HL-60/S4 treated with retinoic acid at 250 ng/mL for 4 days and 3 days (cell line): ENCODE results near the gene CBX1.
"Not testable (repeated sequence)": the region's sequence is repeated elsewhere in the genome, so short reads cannot be mapped to it uniquely, and the experiment has no call there.

Source experiments
- in situ Hi-C: fragments of 300-500 bp; cut with MboI; formaldehyde crosslinking; loops from 2 replicates; pipeline ENCODE4 v1.7.0; 2022; ENCODE audit warnings: low sequenced_read_pairs

The CBX1 gene

DNA sequence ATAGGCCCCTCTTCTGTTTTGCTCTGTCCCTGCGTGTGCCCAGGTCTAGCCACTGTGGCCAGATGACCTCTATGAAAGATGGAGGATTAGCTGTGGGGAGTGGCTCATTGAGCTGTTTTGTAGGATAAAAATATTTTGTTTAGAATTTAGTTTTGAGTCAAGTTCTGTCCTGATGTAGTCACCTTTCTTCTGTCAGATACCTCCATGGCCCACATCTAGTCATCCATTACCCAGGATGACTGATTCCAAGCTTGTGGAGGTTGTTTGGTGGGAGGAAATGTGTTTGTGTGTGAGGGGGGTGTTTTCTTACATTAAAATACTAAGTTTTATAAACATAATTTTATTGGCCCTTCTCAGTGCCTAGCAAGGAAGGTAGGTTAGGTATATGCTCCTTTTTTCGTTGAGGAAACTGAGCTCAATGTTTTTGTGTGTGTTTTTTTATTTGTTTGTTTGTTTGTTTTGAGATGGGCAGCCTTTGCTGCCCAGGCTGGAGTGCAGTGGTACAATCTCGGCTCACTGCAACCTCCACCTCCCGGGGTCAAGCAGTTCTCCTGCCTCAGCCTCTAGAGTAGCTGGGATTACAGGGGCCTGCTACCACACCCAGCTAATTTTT lies 22.6 kb upstream of the CBX1 start:
- in situ Hi-C loops = no loop called here

DNA sequence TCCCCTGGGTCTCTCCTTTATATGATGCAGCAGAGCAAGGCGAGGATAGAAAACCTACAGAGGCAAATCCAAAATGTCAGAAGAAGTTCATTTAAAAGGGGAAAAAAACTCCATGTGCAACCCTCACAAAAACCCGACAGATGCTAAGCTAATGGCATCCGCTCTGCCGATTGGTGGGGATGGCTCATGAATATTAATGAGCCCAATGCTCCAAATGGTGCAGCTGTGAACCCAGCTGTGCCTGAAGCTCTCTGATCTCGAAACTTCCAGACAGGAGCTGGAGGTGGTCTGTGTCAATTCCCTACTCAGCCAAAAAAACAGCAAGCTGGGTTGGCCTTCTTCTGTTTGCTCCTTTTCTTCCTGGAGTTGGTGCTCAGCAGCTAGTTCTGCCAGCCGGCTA lies 21.8 kb upstream of the CBX1 start:
- in situ Hi-C loops = no loop called here

- in situ Hi-C loops = no loop called here
These were observed 21.4 kb upstream of the CBX1 start for GRCh38 chr17:48122665-48123045.

DNA sequence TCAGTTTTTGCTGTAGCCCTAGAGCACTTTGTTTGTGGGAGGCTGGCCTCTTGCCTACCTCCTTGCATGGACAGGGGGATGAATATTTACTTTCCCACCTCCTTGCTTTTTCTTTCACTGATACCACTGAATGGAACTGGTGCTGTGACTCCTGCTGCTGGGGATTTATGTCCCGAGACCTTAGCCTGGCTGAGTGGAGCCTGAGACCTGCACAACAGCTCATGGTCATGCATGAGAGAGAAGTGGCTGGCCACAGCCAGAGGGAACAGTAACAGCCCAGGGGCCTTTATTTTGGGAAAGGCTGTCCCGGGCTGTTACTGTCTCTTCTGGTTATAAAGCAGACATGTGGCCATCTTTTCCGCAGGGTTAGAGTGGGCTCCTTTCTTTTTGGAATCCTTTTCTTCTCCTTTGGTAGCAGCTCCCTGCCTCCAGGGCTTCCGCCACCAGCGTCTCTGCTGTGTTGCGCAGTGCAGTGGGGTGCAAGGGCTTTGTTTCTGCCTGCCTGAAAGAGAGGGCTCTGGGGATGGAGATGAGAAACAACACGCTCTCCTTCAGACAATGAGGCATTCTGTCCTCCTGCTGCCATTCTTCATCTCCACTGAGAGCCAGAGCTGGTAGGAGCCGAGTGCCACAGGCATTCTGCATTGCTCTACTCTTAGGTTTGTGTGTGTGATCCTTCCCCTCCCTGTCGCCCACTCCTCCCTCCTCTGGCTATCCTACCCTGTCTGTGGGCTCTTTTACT lies 20.8 kb upstream of the CBX1 start:
- in situ Hi-C loops = no loop called here

- in situ Hi-C loops = no loop called here
These were observed 12.0 kb upstream of the CBX1 start for GRCh38 chr17:48113201-48113676.

GRCh38 chr17:48111937-48112241 lies 10.6 kb upstream of the CBX1 start:
- in situ Hi-C loops = no loop called here

- in situ Hi-C loops = no loop called here
These were observed 9.5 kb upstream of the CBX1 start for GRCh38 chr17:48110761-48111160.

DNA sequence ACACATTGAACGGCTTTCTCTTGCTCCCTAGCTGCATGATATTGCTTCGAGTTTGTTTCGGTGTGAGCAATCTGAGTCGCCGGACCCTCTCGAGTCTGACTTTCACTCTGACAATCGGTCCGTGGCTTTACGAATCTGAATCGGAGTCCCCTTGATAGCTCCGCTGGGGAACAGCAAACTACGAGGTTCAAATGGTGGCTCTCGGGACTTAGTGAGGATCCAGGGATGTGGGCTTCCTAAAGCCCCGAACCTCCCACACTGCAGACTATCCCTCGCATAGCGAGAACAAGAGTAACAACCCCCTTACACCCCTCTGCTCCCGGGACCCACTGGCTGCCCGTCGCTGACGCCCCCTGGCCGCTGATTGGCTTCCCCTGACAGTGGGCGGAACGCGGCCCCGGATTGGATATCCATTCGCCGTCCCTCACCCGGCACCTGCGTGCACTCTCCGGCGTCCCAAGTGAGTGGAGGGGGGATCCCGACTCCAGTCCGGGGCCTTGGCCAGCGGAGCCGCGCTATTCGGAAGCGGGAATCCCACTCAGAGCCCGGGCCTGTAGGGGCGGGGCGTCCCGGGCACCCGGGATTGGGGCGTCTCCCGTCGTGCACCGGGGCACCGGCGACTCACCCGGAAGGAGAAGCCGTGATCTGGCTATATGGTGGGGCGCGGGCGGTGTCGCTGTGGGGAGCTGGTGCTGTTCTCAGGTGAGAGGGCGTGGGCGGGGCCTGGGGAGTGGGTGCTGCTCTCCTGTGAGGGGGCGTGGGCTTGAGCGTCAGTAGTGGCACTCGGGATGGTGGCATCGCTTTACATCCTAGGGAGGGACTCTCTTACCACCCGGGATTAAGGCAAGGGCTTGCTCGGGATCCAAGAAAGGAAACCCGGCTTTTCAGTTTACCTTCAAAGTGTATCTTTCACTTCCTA lies 6.1 kb upstream of the CBX1 start, which contains the start of gene SNX11:
Gene SNX11 (plus strand): TSS at position 630 of the 919 bp plus-strand sequence. CDS start 4,278 bp downstream, outside the sequence.
- in situ Hi-C loops = no loop called here

DNA sequence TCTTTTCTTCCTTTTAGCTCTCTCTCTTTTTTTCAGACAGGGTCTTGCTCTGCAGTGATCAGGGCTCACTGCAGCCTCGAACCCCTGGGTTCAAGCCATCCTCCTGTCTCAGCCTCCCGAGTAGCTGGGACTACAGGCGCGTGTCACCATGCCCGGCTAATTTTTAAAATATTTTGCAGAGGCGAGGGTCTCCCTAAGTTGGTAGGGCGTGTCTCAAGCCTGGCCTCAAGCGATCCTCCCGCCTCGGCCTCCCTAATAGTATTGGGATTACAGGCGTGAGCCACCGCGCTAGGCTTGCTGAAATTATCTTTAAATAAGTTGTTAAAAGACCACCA lies 5.5 kb upstream of the CBX1 start:
- in situ Hi-C loops = no loop called here

- in situ Hi-C loops = no loop called here
These were observed 3.2 kb upstream of the CBX1 start for GRCh38 chr17:48104440-48104839.

DNA sequence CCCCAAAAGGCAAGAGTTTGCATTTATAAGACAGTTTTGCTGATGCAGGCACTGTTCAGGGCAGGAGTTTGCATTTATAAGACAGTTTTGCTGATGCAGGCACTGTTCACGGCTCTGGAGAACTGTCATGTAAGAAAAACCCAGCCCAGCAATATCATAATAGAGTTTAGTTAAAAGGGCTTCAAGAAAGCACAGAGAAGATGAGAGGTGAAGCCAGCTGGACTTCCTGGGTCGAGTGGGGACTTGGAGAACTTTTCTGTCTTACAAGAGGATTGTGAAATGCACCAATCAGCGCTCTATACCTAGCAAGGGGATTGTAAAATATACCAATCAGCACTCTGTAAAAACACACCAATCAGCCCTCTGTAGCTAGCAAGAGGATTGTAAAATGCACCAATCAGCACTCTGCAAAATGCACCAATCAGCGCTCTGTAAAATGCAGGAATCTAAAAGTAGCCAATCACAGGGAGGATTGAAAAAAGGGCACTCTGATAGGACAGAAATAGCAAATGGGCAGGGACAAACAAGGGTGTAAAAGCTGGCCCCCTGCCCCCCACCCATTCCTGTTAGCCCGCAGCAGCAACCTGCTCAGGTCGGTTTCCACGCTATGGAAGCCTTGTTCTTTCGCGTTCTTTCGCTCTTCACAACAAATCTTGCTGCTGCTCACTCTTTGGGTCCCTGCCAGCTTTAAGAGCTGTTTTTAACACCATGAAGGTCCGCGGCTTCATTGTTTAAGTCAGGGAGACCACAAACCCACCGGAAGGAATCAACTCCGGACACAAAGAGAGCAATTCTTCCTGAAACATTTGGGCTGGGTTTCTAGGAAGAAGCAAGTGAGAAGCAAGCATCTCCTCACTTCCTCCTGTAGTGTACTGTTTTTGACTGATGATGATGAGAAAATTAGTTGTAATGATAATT lies 1.8 kb upstream of the CBX1 start:
- in situ Hi-C loops = no loop called here

GRCh38 chr17:48102043-48102750 lies 919 bp upstream of the CBX1 start:
- in situ Hi-C loops = no loop called here

- in situ Hi-C loops = no loop called here
These were observed 677 bp downstream of the CBX1 start for GRCh38 chr17:48100591-48101011.

DNA sequence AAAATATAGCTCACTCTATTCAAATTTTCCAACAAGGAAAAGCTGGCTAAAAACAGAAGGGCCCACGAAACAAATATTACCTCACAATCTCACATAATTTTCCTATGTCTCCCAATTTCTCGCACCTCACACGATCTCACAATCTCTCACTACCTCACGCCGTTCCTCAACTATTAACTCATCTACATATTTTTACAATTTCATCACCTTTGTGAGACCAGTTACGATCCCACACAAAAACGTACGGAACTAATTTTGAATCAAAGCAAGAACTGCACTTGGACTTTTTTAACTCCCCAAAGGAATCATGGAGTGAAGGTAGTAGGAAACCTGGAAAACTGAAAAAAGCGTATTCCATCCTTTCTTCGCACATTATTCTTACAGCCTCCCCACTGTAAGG lies 1.1 kb downstream of the CBX1 start:
- in situ Hi-C loops = no loop called here

DNA sequence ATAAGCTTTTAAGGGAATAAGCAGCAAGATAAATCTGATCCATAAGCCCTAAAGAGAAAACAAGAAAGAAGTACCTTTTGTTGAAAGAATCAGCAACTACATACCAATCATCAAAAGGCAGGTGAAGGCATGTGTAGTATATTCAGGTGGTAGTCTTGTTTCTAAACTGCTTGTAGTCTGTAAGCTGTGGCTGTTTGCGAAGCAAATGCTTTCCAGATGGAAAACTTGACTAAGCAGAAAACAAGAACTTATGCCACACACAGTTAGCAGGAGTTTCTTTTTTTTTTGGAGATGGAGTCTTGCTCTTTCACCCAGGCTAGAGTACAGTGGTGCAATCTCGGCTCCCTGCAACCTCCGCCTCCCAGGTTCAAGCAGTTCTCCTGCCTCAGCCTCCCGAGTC lies 5.7 kb downstream of the CBX1 start:
- in situ Hi-C loops = no loop called here

GRCh38 chr17:48093341-48094045 lies 7.8 kb downstream of the CBX1 start:
- in situ Hi-C loops = no loop called here

- in situ Hi-C loops = no loop called here
These were observed 16.3 kb downstream of the CBX1 start for GRCh38 chr17:48084932-48085331.

DNA sequence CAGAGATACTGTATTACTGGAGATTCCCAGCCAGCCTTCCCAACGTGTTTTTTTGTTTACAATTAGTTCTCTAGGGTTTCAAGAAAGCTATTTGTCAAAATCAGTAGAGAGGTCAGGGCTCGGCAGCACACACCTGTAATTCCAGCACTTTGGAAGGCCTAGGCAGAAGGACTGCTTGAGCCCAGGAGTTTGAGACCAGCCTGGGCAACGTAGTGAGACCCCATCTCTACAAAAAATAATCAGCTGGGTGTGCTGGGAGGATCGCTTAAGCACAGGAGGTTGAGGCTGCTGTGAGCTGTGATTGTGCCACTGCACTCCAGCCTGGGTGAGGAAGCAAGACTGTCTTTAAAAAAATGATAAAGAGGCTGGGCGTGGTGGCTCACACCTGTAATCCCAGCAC lies 19.4 kb downstream of the CBX1 start:
- in situ Hi-C loops = no loop called here

DNA sequence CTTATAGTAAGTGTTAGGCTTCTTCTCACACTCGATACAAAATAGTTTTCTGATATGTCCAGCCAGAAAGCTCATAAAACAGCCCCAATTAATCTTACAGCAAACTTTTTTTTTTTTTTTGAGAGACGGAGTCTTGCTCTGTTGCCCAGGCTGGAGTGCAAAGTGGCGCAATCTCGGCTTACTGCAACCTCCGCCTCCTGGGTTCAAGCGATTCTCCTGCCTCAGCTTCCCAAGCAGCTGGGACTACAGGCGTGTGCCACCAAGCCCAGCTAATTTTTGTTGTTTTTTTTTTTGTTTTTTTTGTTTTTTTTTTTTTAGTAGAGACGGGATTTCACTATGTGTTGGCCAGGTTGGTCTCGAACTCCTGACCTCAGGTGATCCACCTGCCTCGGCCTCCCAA lies 24.1 kb downstream of the CBX1 start:
- in situ Hi-C loops = not testable (repeated sequence)
